Smooth muscle cell of the umbilical artery (primary cell): Measurements from ENCODE around the gene ZSWIM2. TPM values are rescaled to one million over a fixed set of nuclear protein-coding genes. Genes with fewer than 3 reads are reported as not detected.

Source experiments
- total RNA-seq: library from RNA; depleted of rRNA; stranded (reverse); fragments of >200 nt; gene quantifications from 2 replicates; pipeline ENCODE4 v1.2.3, GENCODE V29; 2014

ZSWIM2 gene
- total RNA-seq, result not detected in 2 replicates

GRCh38 chr2:186848873-186849578 lies at the start of gene ZSWIM2:
Gene ZSWIM2, minus strand, starts transcription at chr2:186849170. Its CDS starts 40 bp downstream, at chr2:186849130.

Other genes starting within 250 kb of the ZSWIM2 start
- 14.8 and 17.5 TPM in 2 replicates for gene FAM171B, start 155.1 kb downstream of the ZSWIM2 start, total RNA-seq